ENCODE measurements around the gene SOX5.
"Not testable (repeated sequence)": the region's sequence is repeated elsewhere in the genome, so short reads cannot be mapped to it uniquely, and the experiment has no call there.

Gene SOX5

GRCh38 chr12:23495472-23495871, 454.0 kb downstream of the SOX5 start:
- no peak overlapping the region for H3K27ac ChIP-seq (ENCODE audit: low read depth, low read length)
- H3K36me3 ChIP-seq (ENCODE audit: insufficient read depth, low read length): no peaks in the 10 kb centered on the region
- no peaks in the 10 kb centered on the region for H3K4me1 ChIP-seq (ENCODE audit: insufficient read depth, low read length)
- no peaks in the 10 kb centered on the region for H3K27me3 ChIP-seq (ENCODE audit: insufficient read depth, low read length)
- H3K4me3 ChIP-seq (ENCODE audit: low read length): no peak overlapping the region
- 92% methylated on average over 2 of the region's 2 CpGs for WGBS
- H3K9me3 ChIP-seq (ENCODE audit: insufficient read depth, low read depth, low read length): peaks cover 6% of the 10 kb centered on the region; the same call in 1 of the 2 replicates
- no peak overlapping the region for H3K9ac ChIP-seq (ENCODE audit: low read depth, low read length)

- Histone ChIP-seq H3K27ac (ENCODE audit: low read depth, low read length) (no peak overlapping the region), H3K4me1 (ENCODE audit: insufficient read depth, low read length) (no peaks in the 10 kb centered on the region), H3K4me3 (ENCODE audit: low read length) (no peak overlapping the region), H3K27me3 (ENCODE audit: insufficient read depth, low read length) (no peaks in the 10 kb centered on the region), H3K9me3 (ENCODE audit: insufficient read depth, low read depth, low read length) (peaks cover 6% of the 10 kb centered on the region; the same call in 1 of the 2 replicates), H3K9ac (ENCODE audit: low read depth, low read length) (no peak overlapping the region), H3K36me3 (ENCODE audit: insufficient read depth, low read length) (no peaks in the 10 kb centered on the region)
- WGBS: 93% methylated on average over 1 of the region's 1 CpG
These were observed 455.8 kb downstream of the SOX5 start for GRCh38 chr12:23493672-23494071.

GRCh38 chr12:23491029-23491428, 458.4 kb downstream of the SOX5 start:
- not testable (repeated sequence) for H3K27ac ChIP-seq (ENCODE audit: low read depth, low read length)

GRCh38 chr12:23488130-23488529, 461.3 kb downstream of the SOX5 start:
- Histone ChIP-seq H3K4me3 (ENCODE audit: low read length) (no peak overlapping the region), H3K27me3 (ENCODE audit: insufficient read depth, low read length) (no peaks in the 10 kb centered on the region), H3K4me1 (ENCODE audit: insufficient read depth, low read length) (no peaks in the 10 kb centered on the region), H3K9me3 (ENCODE audit: insufficient read depth, low read depth, low read length) (peaks cover 6% of the 10 kb centered on the region; the same call in 1 of the 2 replicates), H3K27ac (ENCODE audit: low read depth, low read length) (no peak overlapping the region), H3K36me3 (ENCODE audit: insufficient read depth, low read length) (no peaks in the 10 kb centered on the region), H3K9ac (ENCODE audit: low read depth, low read length) (no peak overlapping the region)
- 85% methylated on average over 2 of the region's 2 CpGs for WGBS

More at GRCh38 chr12:23491029-23491428, 458.4 kb downstream of the SOX5 start:
- not testable (repeated sequence) for H3K4me3 ChIP-seq (ENCODE audit: low read length); H3K9ac ChIP-seq (ENCODE audit: low read depth, low read length); H3K27me3 ChIP-seq (ENCODE audit: insufficient read depth, low read length); H3K4me1 ChIP-seq (ENCODE audit: insufficient read depth, low read length); H3K9me3 ChIP-seq (ENCODE audit: insufficient read depth, low read depth, low read length); H3K36me3 ChIP-seq (ENCODE audit: insufficient read depth, low read length)
- 95% methylated on average over 3 of the region's 3 CpGs for WGBS

- H3K36me3 ChIP-seq (ENCODE audit: insufficient read depth, low read length): no peaks in the 10 kb centered on the region
- no peak overlapping the region for H3K27ac ChIP-seq (ENCODE audit: low read depth, low read length)
- peaks cover 3% of the 10 kb centered on the region; the same call in 1 of the 2 replicates for H3K9me3 ChIP-seq (ENCODE audit: insufficient read depth, low read depth, low read length)
- H3K4me1 ChIP-seq (ENCODE audit: insufficient read depth, low read length): no peaks in the 10 kb centered on the region
- WGBS: 95% methylated on average over 2 of the region's 2 CpGs
- H3K4me3 ChIP-seq (ENCODE audit: low read length): no peak overlapping the region
- no peaks in the 10 kb centered on the region for H3K27me3 ChIP-seq (ENCODE audit: insufficient read depth, low read length)
- H3K9ac ChIP-seq (ENCODE audit: low read depth, low read length): no peak overlapping the region
These were observed 465.2 kb downstream of the SOX5 start for GRCh38 chr12:23484238-23484637.

GRCh38 chr12:23482571-23482970, 466.9 kb downstream of the SOX5 start:
- no CpG with 5 or more reads among the region's 1 CpG for WGBS
- H3K4me1 ChIP-seq (ENCODE audit: insufficient read depth, low read length): no peaks in the 10 kb centered on the region
- H3K36me3 ChIP-seq (ENCODE audit: insufficient read depth, low read length): no peaks in the 10 kb centered on the region
- H3K4me3 ChIP-seq (ENCODE audit: low read length): no peak overlapping the region
- H3K27ac ChIP-seq (ENCODE audit: low read depth, low read length): no peak overlapping the region
- peaks cover 3% of the 10 kb centered on the region; the same call in 1 of the 2 replicates for H3K9me3 ChIP-seq (ENCODE audit: insufficient read depth, low read depth, low read length)
- H3K9ac ChIP-seq (ENCODE audit: low read depth, low read length): no peak overlapping the region
- no peaks in the 10 kb centered on the region for H3K27me3 ChIP-seq (ENCODE audit: insufficient read depth, low read length)
